ENCODE data around the gene RUNX3. TPM values are rescaled to one million over a fixed set of nuclear protein-coding genes. Genes with fewer than 3 reads are reported as not detected.

Gene RUNX3
- total RNA-seq, 1 experiment from 2014 or later, result 0.33 TPM

DNA sequence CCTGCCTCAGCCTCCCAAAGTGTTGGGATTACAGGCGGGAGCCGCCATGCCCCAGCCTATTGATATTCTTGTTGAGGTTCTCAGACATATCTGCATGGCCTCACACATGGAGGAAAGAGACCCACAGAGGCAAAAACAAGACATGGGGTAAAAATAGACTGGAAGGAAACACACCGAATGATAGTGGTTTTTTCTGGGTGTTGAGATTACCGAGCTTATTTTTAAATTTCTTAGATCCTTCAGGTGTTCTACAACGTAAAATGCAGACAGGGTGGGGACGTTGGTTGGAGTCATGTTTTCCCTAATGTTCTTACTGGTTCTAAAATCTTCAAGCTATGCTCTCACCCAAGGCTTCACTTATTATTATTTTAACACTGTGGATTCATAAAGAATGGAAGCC, 23.9 kb upstream of the RUNX3 start:
- Histone ChIP-seq H2BK12ac (ENCODE audit: insufficient read length, low read depth, low read length) (no peak overlapping the region), H3K23me2 (ENCODE audit: insufficient read length, low read depth, low read length, poor library complexity, severe bottlenecking) (no peaks in the 10 kb centered on the region), H3K9ac (ENCODE audit: extremely low read depth, insufficient read length, low read length) (no peak overlapping the region), H4K8ac (replicated peaks; ENCODE audit: insufficient read length, low read depth, low read length) (no peak overlapping the region), H2AK5ac (ENCODE audit: insufficient read length, low read length) (no peak overlapping the region), H2BK15ac (ENCODE audit: low read depth, low read length) (no peak overlapping the region), H3K18ac (ENCODE audit: insufficient read length, low read depth, low read length) (no peak overlapping the region), H3K9me3 (ENCODE audit: control insufficient read depth, low read depth, low read length) (no peaks in the 10 kb centered on the region), H2AFZ (ENCODE audit: low read length) (no peak overlapping the region), H3K79me1 (ENCODE audit: insufficient read depth, low read depth, low read length, poor library complexity, severe bottlenecking) (no peaks in the 10 kb centered on the region), H3T11ph (ENCODE audit: low read length) (no peak overlapping the region), H3K79me2 (ENCODE audit: insufficient read depth, low read length) (no peaks in the 10 kb centered on the region), H3K27ac (ENCODE audit: insufficient read length, low read depth, low read length) (no peak overlapping the region), H4K5ac (ENCODE audit: insufficient read length, low read depth, low read length) (no peak overlapping the region), H2BK20ac (ENCODE audit: low read depth, low read length, poor library complexity, severe bottlenecking) (no peak overlapping the region), H2BK5ac (ENCODE audit: insufficient read length, low read length) (no peak overlapping the region), H4K91ac (ENCODE audit: insufficient read length, low read depth, low read length) (no peak overlapping the region), H2BK120ac (ENCODE audit: low read depth, low read length, poor library complexity, severe bottlenecking) (no peak overlapping the region), H3K14ac (ENCODE audit: insufficient read depth, low read length) (no peak overlapping the region), H3K4me2 (ENCODE audit: insufficient read depth, insufficient read length, low read length) (no peak overlapping the region), H3K27me3 (ENCODE audit: insufficient read depth, low read length) (no peaks in the 10 kb centered on the region), H3K56ac (ENCODE audit: insufficient read length, low read depth, low read length) (no peak overlapping the region), H3K23ac (ENCODE audit: insufficient read length, low read depth, low read length) (no peak overlapping the region), H4K20me1 (ENCODE audit: control insufficient read depth, insufficient read depth, insufficient read length) (no peaks in the 10 kb centered on the region), H3K4ac (ENCODE audit: low read depth, low read length) (no peak overlapping the region), H3K4me1 (ENCODE audit: insufficient read depth, low read length) (no peaks in the 10 kb centered on the region; the same call in 1 of the 2 replicates)
- H3K27ac Mint-ChIP-seq, result no peak overlapping the region; a peak in 1 of 7 replicates
- H3K4me3 Mint-ChIP-seq, result no peak overlapping the region
- no peaks in the 10 kb centered on the region for H3K36me3 Mint-ChIP-seq (ENCODE audit: insufficient read depth in 1 of 3, low read depth in 3 of 3)
- peaks cover 2% of the 10 kb centered on the region; the same call in 1 of the 2 replicates for H3K27me3 Mint-ChIP-seq (ENCODE audit: low read depth)
- WGBS (ENCODE audit: extremely low coverage, insufficient read length, low lambda C conversion rate), result no CpG with 5 or more reads among the region's 6 CpGs
- DNase-seq, result no peak
- H3K9me3 Mint-ChIP-seq, result no peaks in the 10 kb centered on the region
- TF ChIP-seq, protein P1, sequence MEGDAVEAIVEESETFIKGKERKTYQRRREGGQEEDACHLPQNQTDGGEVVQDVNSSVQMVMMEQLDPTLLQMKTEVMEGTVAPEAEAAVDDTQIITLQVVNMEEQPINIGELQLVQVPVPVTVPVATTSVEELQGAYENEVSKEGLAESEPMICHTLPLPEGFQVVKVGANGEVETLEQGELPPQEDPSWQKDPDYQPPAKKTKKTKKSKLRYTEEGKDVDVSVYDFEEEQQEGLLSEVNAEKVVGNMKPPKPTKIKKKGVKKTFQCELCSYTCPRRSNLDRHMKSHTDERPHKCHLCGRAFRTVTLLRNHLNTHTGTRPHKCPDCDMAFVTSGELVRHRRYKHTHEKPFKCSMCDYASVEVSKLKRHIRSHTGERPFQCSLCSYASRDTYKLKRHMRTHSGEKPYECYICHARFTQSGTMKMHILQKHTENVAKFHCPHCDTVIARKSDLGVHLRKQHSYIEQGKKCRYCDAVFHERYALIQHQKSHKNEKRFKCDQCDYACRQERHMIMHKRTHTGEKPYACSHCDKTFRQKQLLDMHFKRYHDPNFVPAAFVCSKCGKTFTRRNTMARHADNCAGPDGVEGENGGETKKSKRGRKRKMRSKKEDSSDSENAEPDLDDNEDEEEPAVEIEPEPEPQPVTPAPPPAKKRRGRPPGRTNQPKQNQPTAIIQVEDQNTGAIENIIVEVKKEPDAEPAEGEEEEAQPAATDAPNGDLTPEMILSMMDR (conservative IDR thresholded peaks at IDR 0.05), result no peak
- H3K4me1 Mint-ChIP-seq, result peaks cover 26 to 33% of the 10 kb centered on the region in 2 experiments

Data from H9 (cell line).